Naive thymus-derived CD4-positive, alpha-beta T cell (primary cell): ENCODE measurements around the gene BCL6B. TPM values are rescaled to one million over a fixed set of nuclear protein-coding genes. Genes with fewer than 3 reads are reported as not detected.

Experiments
- ATAC-seq: fragments of 150-1000 bp; cut with Tn5 transposase; 2 replicates; pipeline ENCODE4 v1.10.0; 2021; ENCODE audit warnings: mild to moderate bottlenecking, moderate library complexity
- CTCF ChIA-PET: fragments of 350-600 bp; sonication (Branson Sonifier 250); formaldehyde crosslinking; loops from one replicate; lab custom pipeline; 2021; ENCODE audit warnings: antibody characterized with exemption; lab: Charles Lee
- POLR2A ChIA-PET: fragments of 350-600 bp; sonication (Branson Sonifier 250); formaldehyde crosslinking; loops from one replicate; lab custom pipeline; 2021; ENCODE audit warnings: antibody characterized with exemption, inconsistent platforms; lab: Charles Lee
- DNase-seq, 9 donors: peaks; one replicate each; pipeline versions ENCODE4 v3.0.0 to v3.0.0-alpha.2; 2020 to 2022; ENCODE audit warnings: mixed read lengths in 1 of 9
- H3K27ac ChIP-seq: one replicate; pipeline ENCODE4 v1.7.0; 2013; ENCODE audit warnings: mild to moderate bottlenecking, low read depth, low read length, moderate library complexity
- H3K27me3 ChIP-seq, 2 donors: one replicate each; pipeline ENCODE4 v1.7.0; 2013; ENCODE audit warnings: low read length in 2 of 2, mild to moderate bottlenecking in 2 of 2, moderate library complexity in 2 of 2; ENCODE audit not compliant: control insufficient read depth in 2 of 2, insufficient read depth in 2 of 2
- H3K36me3 ChIP-seq, 3 experiments: 1 replicate in 2 of 3; 2 replicates in 1 of 3; pipeline ENCODE4 v1.7.0; 2013; ENCODE audit warnings: low read length in 3 of 3, mild to moderate bottlenecking in 3 of 3, moderate library complexity in 1 of 3; ENCODE audit not compliant: insufficient read depth in 3 of 3, control insufficient read depth in 2 of 3
- H3K4me1 ChIP-seq, 2 donors: one replicate each; pipeline ENCODE4 v1.7.0; 2013; ENCODE audit warnings: low read length in 2 of 2, mild to moderate bottlenecking in 2 of 2, moderate library complexity in 1 of 2; ENCODE audit not compliant: control insufficient read depth in 2 of 2, insufficient read depth in 2 of 2
- H3K4me3 ChIP-seq: 2 replicates; pipeline ENCODE4 v1.7.0; 2013; ENCODE audit warnings: mild to moderate bottlenecking, low read length
- H3K9me3 ChIP-seq, 3 experiments: 1 replicate in 2 of 3; 2 replicates in 1 of 3; pipeline ENCODE4 v1.7.0; 2013; ENCODE audit warnings: low read length in 3 of 3; ENCODE audit not compliant: control insufficient read depth in 2 of 3
- H3K27ac Mint-ChIP-seq, 9 donors: one replicate each; pipeline ENCODE4 v1.8.0; 2020 to 2022; ENCODE audit warnings: mixed read lengths in 9 of 9, mild to moderate bottlenecking in 8 of 9, moderate library complexity in 5 of 9, inconsistent platforms in 2 of 9
- H3K27me3 Mint-ChIP-seq, 5 donors: one replicate each; pipeline ENCODE4 v1.8.0; 2021 to 2022; ENCODE audit warnings: mixed read lengths in 5 of 5, mild to moderate bottlenecking in 1 of 5
- H3K36me3 Mint-ChIP-seq, 5 donors: one replicate each; pipeline ENCODE4 v1.8.0; 2020 to 2022; ENCODE audit warnings: mixed read lengths in 5 of 5, mild to moderate bottlenecking in 3 of 5, inconsistent platforms in 1 of 5
- H3K4me1 Mint-ChIP-seq, 7 donors: one replicate each; pipeline ENCODE4 v1.8.0; 2020 to 2022; ENCODE audit warnings: mixed read lengths in 7 of 7, mild to moderate bottlenecking in 3 of 7, inconsistent platforms in 1 of 7
- H3K4me3 Mint-ChIP-seq, 10 donors: one replicate each; pipeline ENCODE4 v1.8.0; 2020 to 2022; ENCODE audit warnings: mild to moderate bottlenecking in 10 of 10, mixed read lengths in 10 of 10, moderate library complexity in 6 of 10, inconsistent platforms in 2 of 10
- H3K9me3 Mint-ChIP-seq, 11 donors: one replicate each; pipeline ENCODE4 v1.8.0; 2020 to 2022; ENCODE audit warnings: mixed read lengths in 11 of 11, mild to moderate bottlenecking in 4 of 11, inconsistent platforms in 1 of 11, moderate library complexity in 1 of 11
- intact Hi-C, 2 donors: fragments of 100-400 bp; cut with micrococcal nuclease; formaldehyde crosslinking; loops; one replicate each; pipeline ENCODE4 v1.15.1; 2023
- polyA plus RNA-seq, 2 donors: library from polyadenylated mRNA; unstranded; fragments of 300-500 nt; fragmentation: Illumina TruSeq; gene quantifications; one replicate each; pipeline ENCODE4 v1.2.3, GENCODE V29; 2021
- total RNA-seq, 6 experiments: library from RNA in 5 of 6; stranded (reverse) in 5 of 6; gene quantifications; 1 replicate in 5 of 6; 2 replicates in 1 of 6; pipeline ENCODE4 v1.2.3 and lab custom pipeline; 2021 to 2026

BCL6B gene
- total and polyA plus RNA-seq, 7 experiments from 2014 or later, result 0.70 TPM; not detected in 6

DNA sequence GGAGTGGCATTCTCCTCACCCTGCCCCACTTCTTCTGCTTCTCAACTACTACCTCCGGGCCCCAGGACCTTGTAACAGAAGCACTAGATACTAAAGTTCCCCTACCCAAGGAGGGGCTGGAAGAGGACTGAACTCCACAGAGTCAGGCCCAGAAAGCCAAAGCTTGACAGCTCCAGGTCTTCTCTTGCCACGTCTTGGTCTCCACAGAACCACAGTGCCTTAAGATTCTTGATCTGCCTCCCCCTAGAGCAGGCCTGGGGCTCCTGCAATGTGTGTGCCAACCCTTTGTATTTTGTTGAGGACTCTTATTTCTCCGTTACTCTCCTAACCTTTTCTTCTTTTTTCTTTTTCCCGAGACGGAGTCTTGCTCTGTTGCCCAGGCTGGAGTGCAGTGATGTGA is 17.0 kb downstream of the BCL6B start:
- ChIA-PET POLR2A (interaction anchor here (1.3 kb wide), 1 partner anchor 125 kb away, joined by 3 read pairs; no protein-coding TSS in a partner anchor), CTCF (interaction anchor here (1.0 to 1.8 kb wide), 2 partner anchors 101 to 126 kb away, joined by 3 to 4 read pairs; no protein-coding TSS in a partner anchor)
- Histone ChIP-seq H3K9me3 (no peaks in the 10 kb centered on the region), H3K36me3 (no peaks in the 10 kb centered on the region), H3K4me1 (peaks cover 29 to 36% of the 10 kb centered on the region in 2 donors), H3K27ac (peak overlapping the region; percentile 43), H3K27me3 (no peaks in the 10 kb centered on the region), H3K4me3 (no peak overlapping the region)
- Mint-ChIP-seq H3K9me3 (no peaks in the 10 kb centered on the region), H3K36me3 (peaks cover 0 to 2% (median 0%) of the 10 kb centered on the region in 5 donors), H3K4me3 (peak overlapping the region in 4 of 10 donors; percentile 4 to 76 (median 31)), H3K27me3 (peaks cover 0 to 24% (median 0%) of the 10 kb centered on the region in 5 donors), H3K4me1 (peaks cover 18 to 71% (median 51%) of the 10 kb centered on the region in 7 donors), H3K27ac (peak overlapping the region in 8 of 9 donors; percentile 31 to 91 (median 80))
- DNase-seq, result no peak
- intact Hi-C loops, result loop anchor here (5.0 to 10.0 kb wide), 4 partner anchors 267 to 795 kb away; partner anchors contain the start of genes EIF5A (in 2 of the 2), KDM6B (in 1 of the 2), POLR2A (in 1 of the 2) and SLC35G6 (in 1 of the 2)
- no peak for ATAC-seq

DNA sequence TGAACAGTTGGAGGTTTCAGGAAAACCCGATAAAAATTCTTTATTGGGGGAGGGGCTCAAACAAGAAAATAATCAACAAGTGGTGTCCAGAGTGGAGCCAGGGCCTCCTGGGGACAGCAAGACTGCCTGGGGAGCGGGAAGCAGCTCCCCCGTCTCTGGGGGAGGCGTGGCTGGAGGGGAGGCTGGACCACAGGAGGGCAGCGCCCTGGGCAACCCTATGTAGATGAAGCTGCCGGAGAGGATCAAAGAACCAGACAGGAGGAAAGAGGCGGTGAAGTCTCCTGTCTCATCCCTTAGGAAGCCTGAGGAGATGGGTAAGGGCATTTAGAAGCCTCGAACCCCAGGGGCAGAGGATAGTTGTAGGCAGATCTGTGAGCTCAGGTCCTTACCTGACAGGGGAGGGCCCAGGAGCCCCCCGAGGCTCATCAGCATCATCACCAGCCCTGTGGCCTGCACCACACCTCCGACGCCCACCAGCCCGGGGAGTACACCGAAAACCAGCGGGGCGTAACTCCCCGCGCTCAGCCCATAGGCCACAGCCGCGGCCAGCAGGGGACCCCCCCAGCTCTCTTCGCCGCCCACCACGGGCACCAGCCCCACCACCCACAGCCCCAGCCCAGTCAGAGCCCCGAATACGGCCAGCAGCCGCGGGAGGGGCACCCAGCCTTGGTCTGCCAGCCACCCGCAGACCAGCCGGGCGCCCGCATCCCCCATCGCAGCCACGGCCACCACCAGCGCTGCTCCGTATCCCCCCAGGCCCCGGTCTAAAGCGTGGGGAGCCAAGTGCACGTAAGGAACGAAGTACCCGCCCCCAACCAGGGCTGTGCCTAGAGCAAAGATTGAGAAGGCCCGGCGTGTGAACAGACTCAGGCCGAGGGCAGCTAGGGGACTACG is 19.0 kb downstream of the BCL6B start:
- Histone ChIP-seq H3K27ac (peak overlapping the region; percentile 78), H3K27me3 (no peaks in the 10 kb centered on the region), H3K9me3 (no peaks in the 10 kb centered on the region), H3K4me1 (peaks cover 25 to 30% of the 10 kb centered on the region in 2 donors), H3K4me3 (peak overlapping the region; percentile 68), H3K36me3 (no peaks in the 10 kb centered on the region)
- Mint-ChIP-seq H3K36me3 (peaks cover 0 to 2% (median 0%) of the 10 kb centered on the region in 5 donors), H3K27ac (peak overlapping the region in 8 of 9 donors; percentile 77 to 95 (median 90)), H3K27me3 (peaks cover 0 to 31% (median 0%) of the 10 kb centered on the region in 5 donors), H3K9me3 (no peaks in the 10 kb centered on the region), H3K4me3 (peak overlapping the region; percentile 60 to 87 (median 80)), H3K4me1 (peaks cover 14 to 78% (median 51%) of the 10 kb centered on the region in 7 donors)
- intact Hi-C loops, result loop anchor here in 1 of 2 donors (10.0 kb wide), 1 partner anchor 793 kb away; the partner anchor contains the start of gene KDM6B
- DNase-seq (peak in 3 of 9 donors; percentile 23 to 43 (median 29)), ATAC-seq (peak; percentile 44)
- ChIA-PET CTCF (interaction anchor here (1.8 to 6.4 kb wide), 2 partner anchors 95 to 128 kb away, joined by 4 to 145 read pairs; no protein-coding TSS in a partner anchor), POLR2A (interaction anchor here (0.5 to 2.1 kb wide), 8 partner anchors 10 to 579 kb away, joined by 3 to 8 read pairs (median 4); partner anchors contain the start of gene RNASEK)

DNA sequence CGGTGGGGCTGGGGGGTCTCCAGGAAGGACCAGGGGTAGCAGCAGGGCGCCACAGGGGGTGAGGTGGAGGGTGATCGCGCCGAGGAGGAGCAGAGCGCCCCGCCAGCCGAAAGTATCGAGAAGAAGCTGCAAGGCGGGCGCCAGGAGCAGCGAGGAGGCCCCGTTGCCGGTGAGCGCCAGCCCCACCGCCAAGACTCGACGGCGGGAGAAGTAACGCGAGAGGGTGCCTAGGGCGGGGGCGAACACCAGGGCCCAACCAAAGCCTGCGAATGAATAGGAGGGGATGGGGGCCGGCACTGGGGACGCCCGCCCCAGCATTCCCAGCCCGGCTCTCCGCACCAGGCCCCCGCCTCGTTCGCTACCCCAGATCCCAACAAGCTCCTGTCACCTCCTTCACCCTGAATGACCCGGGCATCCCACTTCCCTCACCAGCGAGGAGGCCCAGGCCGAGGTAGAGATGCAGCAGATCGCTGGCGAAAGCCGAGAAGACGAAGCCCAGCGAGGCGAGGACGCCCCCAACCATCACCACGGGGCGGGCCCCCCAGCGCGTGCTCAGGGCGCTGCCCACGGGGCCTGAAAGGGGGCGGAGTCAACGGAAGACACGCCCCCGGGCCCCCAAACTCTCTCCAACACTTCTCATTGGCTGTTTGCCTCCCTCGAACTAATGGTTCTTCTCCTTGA is 19.8 kb downstream of the BCL6B start:
- intact Hi-C loops, result loop anchor here in 1 of 2 donors (10.0 kb wide), 1 partner anchor 792 kb away; the partner anchor contains the start of gene KDM6B
- ChIA-PET POLR2A (interaction anchor here (0.5 to 2.1 kb wide), 10 partner anchors 7 to 645 kb away, joined by 3 to 8 read pairs (median 4); partner anchors contain the start of genes MPDU1 and SLC16A13), CTCF (interaction anchor here (6.4 kb wide), 1 partner anchor 94 kb away, joined by 145 read pairs; no protein-coding TSS in a partner anchor)
- H3K36me3 ChIP-seq, result no peaks in the 10 kb centered on the region
- H3K27ac ChIP-seq, result peak overlapping the region; percentile 78
- H3K27me3 ChIP-seq, result no peaks in the 10 kb centered on the region
- Mint-ChIP-seq H3K4me1 (peaks cover 14 to 79% (median 58%) of the 10 kb centered on the region in 7 donors), H3K9me3 (no peaks in the 10 kb centered on the region), H3K4me3 (peak overlapping the region; percentile 60 to 87 (median 80)), H3K36me3 (peaks cover 0 to 2% (median 0%) of the 10 kb centered on the region in 5 donors), H3K27me3 (peaks cover 0 to 31% (median 0%) of the 10 kb centered on the region in 5 donors), H3K27ac (peak overlapping the region; percentile 33 to 95 (median 89))
- peaks cover 27 to 33% of the 10 kb centered on the region in 2 donors for H3K4me1 ChIP-seq
- DNase-seq (peak; percentile 36 to 61 (median 55)), ATAC-seq (peak; percentile 53)
- peak overlapping the region; percentile 68 for H3K4me3 ChIP-seq
- H3K9me3 ChIP-seq, result no peaks in the 10 kb centered on the region

DNA sequence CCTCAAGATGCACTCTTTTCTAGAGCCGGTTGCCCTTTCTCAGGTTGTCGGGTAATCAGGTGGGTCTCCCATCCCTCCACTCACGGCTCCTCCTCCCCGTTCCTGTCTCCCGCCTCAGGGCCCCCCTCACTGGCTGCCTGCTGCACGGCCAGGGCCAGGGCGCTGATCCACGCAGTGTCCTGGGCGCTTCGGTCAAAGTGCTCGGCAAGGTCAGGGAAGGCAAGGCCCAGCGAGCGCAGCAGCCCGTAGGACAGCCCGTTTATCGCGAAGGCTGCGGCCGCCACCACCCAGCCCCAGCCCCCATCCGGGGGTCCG is 20.3 kb downstream of the BCL6B start:
- DNase-seq, result peak in 2 of 9 donors; percentile 21 to 29
- CTCF ChIA-PET, result interaction anchor here (6.4 kb wide), 1 partner anchor 93 kb away, joined by 145 read pairs; no protein-coding TSS in a partner anchor

DNA sequence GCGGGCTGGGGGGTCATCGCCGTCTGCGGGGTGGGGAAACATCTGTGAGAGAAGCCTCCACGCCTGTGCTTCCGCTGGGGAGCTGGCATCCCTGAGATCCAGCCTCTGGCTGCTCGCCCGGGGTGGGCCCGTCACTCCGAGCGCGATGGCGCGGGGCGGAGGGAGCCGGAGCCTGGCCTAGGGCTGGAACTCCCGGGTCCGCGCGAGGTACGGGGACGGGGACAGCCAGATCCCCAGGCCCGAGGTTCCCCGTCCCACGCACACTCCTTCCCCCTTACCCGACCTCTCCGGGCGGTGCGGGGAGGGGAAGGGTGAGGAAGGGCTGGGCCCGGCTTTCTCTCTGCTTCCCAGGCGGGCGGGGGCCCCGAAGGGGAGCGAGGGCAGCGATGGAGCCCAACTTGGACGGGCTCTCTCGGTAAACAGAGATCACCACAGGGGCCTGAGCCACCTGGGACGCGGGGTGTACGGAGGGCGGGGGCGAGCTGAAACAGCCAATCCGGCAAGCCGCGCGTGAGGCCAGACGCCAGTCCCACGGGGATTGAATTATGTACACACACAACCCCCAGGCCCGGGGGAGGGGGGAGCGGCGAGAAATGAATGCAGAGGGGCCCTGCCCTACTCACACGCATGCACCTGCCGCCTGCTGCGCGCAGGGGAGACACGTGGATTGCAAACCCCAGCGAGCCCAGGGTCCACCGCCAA is 20.8 kb downstream of the BCL6B start, which contains the start of gene SLC16A11:
Gene SLC16A11, minus strand, starts transcription at position 596 of the 702 bp plus-strand sequence. Its CDS starts 579 bp downstream, at position 17.
- Mint-ChIP-seq H3K9me3 (no peaks in the 10 kb centered on the region), H3K36me3 (peaks cover 0 to 2% (median 0%) of the 10 kb centered on the region in 5 donors), H3K27ac (peak within 1 kb of the TSS in 8 of 9 donors; percentile 77 to 95 (median 85)), H3K27me3 (peaks cover 0 to 31% (median 0%) of the 10 kb centered on the region in 5 donors), H3K4me1 (peaks cover 8 to 70% (median 52%) of the 10 kb centered on the region in 7 donors), H3K4me3 (peak within 1 kb of the TSS; percentile 60 to 87 (median 80))
- intact Hi-C loops, result loop anchor here in 1 of 2 donors (2.0 to 10.0 kb wide), 2 partner anchors 393 to 791 kb away; partner anchors contain the start of gene KDM6B
- no peaks in the 10 kb centered on the region for H3K27me3 ChIP-seq
- peak; percentile 3 for ATAC-seq
- peaks cover 27 to 30% of the 10 kb centered on the region in 2 donors for H3K4me1 ChIP-seq
- peak within 1 kb of the TSS; percentile 78 for H3K27ac ChIP-seq
- DNase-seq, result peak; percentile 26 to 51 (median 36)
- H3K9me3 ChIP-seq, result no peaks in the 10 kb centered on the region
- ChIA-PET CTCF (interaction anchor here (0.7 to 6.4 kb wide), 2 partner anchors 11 to 93 kb away, joined by 3 to 145 read pairs; no protein-coding TSS in a partner anchor), POLR2A (interaction anchor here (0.9 to 1.5 kb wide), 4 partner anchors 8 to 644 kb away, joined by 3 to 7 read pairs (median 4); partner anchors contain the start of gene SLC16A13)
- peak within 1 kb of the TSS; percentile 68 for H3K4me3 ChIP-seq
- H3K36me3 ChIP-seq, result no peaks in the 10 kb centered on the region

More for the DNA sequence above, 20.3 kb downstream of the BCL6B start:
- H3K27ac ChIP-seq, result peak overlapping the region; percentile 78
- POLR2A ChIA-PET, result interaction anchor here (0.6 to 1.6 kb wide), 5 partner anchors 8 to 645 kb away, joined by 3 to 7 read pairs (median 4); partner anchors contain the start of genes MPDU1 and SLC16A13
- no peaks in the 10 kb centered on the region for H3K27me3 ChIP-seq
- intact Hi-C loops, result loop anchor here in 1 of 2 donors (10.0 kb wide), 1 partner anchor 792 kb away; the partner anchor contains the start of gene KDM6B
- peak overlapping the region; percentile 60 to 87 (median 80) for H3K4me3 Mint-ChIP-seq
- H3K36me3 ChIP-seq, result no peaks in the 10 kb centered on the region
- H3K4me1 Mint-ChIP-seq, result peaks cover 13 to 76% (median 57%) of the 10 kb centered on the region in 7 donors
- peak; percentile 1 for ATAC-seq
- peak overlapping the region in 8 of 9 donors; percentile 77 to 95 (median 85) for H3K27ac Mint-ChIP-seq
- no peaks in the 10 kb centered on the region for H3K9me3 Mint-ChIP-seq
- H3K27me3 Mint-ChIP-seq, result peaks cover 0 to 31% (median 0%) of the 10 kb centered on the region in 5 donors
- peak overlapping the region; percentile 68 for H3K4me3 ChIP-seq
- H3K4me1 ChIP-seq, result peaks cover 27 to 30% of the 10 kb centered on the region in 2 donors
- H3K9me3 ChIP-seq, result no peaks in the 10 kb centered on the region
- peaks cover 0 to 2% (median 0%) of the 10 kb centered on the region in 5 donors for H3K36me3 Mint-ChIP-seq
